HUES48 (cell line): ENCODE data around the gene GALNTL6.

Experiments used
- H3K27ac ChIP-seq: one replicate; pipeline ENCODE4 v1.7.0; 2013; ENCODE audit warnings: low read depth, low read length, inconsistent platforms
- H3K27me3 ChIP-seq: 2 replicates; pipeline ENCODE4 v1.6.1; 2013; ENCODE audit warnings: mild to moderate bottlenecking, low read length; ENCODE audit not compliant: control insufficient read depth, insufficient read depth
- H3K36me3 ChIP-seq: 2 replicates; pipeline ENCODE4 v1.6.1; 2013; ENCODE audit warnings: low read length; ENCODE audit not compliant: control insufficient read depth, insufficient read depth
- H3K4me1 ChIP-seq: 2 replicates; pipeline ENCODE4 v1.6.1; 2013; ENCODE audit warnings: mild to moderate bottlenecking, low read length; ENCODE audit not compliant: control insufficient read depth, insufficient read depth
- H3K4me3 ChIP-seq: 2 replicates; pipeline ENCODE4 v1.5.1; 2013; ENCODE audit warnings: mild to moderate bottlenecking, low read depth, low read length
- H3K9ac ChIP-seq: 2 replicates; pipeline ENCODE4 v1.6.1; 2013; ENCODE audit warnings: mild to moderate bottlenecking, low read depth, low read length, moderate library complexity
- H3K9me3 ChIP-seq: 2 replicates; pipeline ENCODE4 v1.6.1; 2013; ENCODE audit warnings: low read length; ENCODE audit not compliant: control insufficient read depth, insufficient read depth

GALNTL6 gene

DNA sequence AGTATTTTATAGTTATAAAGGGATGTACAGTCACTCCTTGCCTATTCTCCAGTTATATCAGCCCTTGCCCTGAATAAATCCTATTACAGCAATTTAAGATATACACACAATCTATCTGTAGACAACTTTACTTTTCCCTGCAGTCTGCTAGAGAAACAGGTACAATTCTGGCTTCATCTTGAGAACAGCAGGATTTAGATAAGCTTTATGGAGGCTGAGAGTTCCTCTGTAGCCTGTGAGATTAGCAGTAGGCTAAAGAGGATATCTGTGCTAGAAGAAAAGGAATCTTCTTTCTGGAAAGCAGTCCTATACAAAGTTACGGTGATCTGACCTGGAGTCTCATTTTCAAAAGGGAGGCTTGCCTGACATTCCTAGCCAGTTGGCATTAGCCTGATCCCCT is 290.3 kb downstream of the GALNTL6 start:
- Histone ChIP-seq H3K9me3 (no peaks in the 10 kb centered on the region), H3K4me3 (no peak overlapping the region), H3K9ac (no peak overlapping the region), H3K4me1 (no peaks in the 10 kb centered on the region), H3K27me3 (no peaks in the 10 kb centered on the region), H3K36me3 (no peaks in the 10 kb centered on the region), H3K27ac (no peak overlapping the region)

DNA sequence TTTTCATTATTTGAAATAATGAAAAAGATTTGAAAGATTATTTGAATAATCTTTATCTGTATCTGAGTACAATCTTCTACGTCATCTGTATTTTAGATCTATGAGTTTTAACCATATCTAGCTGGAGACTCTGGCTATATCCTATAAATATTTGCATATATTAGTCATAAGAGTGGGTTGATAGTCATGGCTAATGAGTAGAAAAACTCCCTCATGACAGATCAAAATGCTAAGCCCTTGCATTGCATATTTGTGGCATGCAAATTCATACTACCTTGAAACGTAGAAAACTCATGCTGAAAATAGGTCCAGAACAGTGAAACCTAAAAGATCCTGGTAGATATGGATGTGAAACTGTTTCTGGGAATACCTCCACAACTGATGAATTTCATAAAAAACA is 291.3 kb downstream of the GALNTL6 start:
- no peaks in the 10 kb centered on the region for H3K36me3 ChIP-seq
- H3K9me3 ChIP-seq = no peaks in the 10 kb centered on the region
- H3K9ac ChIP-seq = no peak overlapping the region
- H3K27me3 ChIP-seq = no peaks in the 10 kb centered on the region
- no peak overlapping the region for H3K27ac ChIP-seq
- H3K4me1 ChIP-seq = no peaks in the 10 kb centered on the region
- no peak overlapping the region for H3K4me3 ChIP-seq

DNA sequence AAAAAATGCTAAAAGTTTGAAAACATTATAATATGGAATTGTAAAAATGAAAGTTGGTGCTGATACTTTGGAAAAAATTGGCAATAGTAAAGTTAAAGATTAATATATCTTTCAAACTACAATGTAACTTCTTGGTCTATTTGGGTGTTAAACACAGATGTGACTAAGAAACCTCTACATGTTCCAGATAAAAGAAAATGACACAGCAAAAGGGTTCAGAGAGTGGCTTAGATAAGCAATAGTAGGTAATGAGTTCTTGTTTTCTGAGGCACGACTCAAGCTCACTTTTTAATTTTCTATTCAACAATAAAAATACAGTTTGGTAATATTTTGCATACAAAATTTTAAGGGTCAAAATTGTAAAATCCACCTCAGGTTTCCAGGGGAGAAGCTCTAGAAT is 292.7 kb downstream of the GALNTL6 start:
- Histone ChIP-seq H3K4me3 (no peak overlapping the region), H3K27ac (no peak overlapping the region), H3K27me3 (no peaks in the 10 kb centered on the region), H3K9ac (no peak overlapping the region), H3K9me3 (no peaks in the 10 kb centered on the region), H3K4me1 (no peaks in the 10 kb centered on the region), H3K36me3 (no peaks in the 10 kb centered on the region)

DNA sequence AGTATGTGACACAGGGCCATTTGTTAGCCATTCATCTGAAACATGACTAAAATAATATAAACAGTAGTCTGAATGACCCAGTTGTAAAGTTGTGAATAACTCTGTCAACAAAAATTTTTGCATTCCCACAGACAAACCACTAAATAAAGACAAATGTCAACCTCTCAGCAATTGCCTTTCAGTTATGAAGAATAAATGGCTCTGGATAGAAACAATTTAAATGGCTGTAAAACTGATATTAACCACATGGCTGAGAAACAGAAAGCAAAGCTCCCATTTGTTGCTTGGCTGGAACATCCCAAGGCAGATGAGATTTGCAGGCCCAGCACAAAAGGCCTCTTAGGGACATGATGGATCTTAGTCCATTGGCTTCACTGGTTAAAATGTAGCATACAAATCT is 296.3 kb downstream of the GALNTL6 start:
- Histone ChIP-seq H3K27me3 (no peaks in the 10 kb centered on the region), H3K36me3 (no peaks in the 10 kb centered on the region), H3K27ac (no peak overlapping the region), H3K9me3 (no peaks in the 10 kb centered on the region), H3K4me3 (no peak overlapping the region), H3K9ac (no peak overlapping the region), H3K4me1 (no peaks in the 10 kb centered on the region)

DNA sequence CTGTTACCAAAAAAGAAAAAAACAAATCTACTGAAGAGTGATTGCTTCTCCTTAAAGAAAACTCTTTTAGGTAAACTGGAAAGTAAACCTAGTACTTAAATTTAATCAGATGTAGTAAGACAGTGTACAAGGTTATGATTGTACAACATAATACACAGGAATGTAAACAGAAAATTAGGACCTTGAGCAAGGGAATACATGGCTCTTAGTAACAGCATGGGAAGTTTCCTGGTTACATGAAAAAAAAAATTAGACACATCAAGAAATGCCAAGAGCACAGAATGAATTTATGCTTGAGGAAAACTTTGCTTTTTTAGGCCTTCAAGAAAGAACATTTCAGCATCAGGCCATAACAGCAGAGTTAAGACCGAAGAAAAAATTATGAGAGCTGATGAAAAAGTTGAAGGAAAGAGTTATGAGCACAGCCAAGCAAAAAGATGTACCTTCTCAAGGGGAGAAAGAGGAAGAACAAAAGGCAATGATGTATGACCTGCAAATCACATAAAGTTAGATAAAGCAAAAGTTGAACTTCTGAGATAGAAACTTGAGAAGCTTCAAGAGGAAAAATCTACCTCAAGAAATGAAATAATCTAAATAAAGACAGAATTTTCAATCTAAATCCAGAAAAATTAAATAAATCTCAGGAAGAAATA is 311.6 kb downstream of the GALNTL6 start:
- Histone ChIP-seq H3K27me3 (no peaks in the 10 kb centered on the region), H3K36me3 (no peaks in the 10 kb centered on the region), H3K4me3 (no peak overlapping the region), H3K27ac (no peak overlapping the region), H3K9ac (no peak overlapping the region), H3K4me1 (no peaks in the 10 kb centered on the region), H3K9me3 (no peaks in the 10 kb centered on the region)

DNA sequence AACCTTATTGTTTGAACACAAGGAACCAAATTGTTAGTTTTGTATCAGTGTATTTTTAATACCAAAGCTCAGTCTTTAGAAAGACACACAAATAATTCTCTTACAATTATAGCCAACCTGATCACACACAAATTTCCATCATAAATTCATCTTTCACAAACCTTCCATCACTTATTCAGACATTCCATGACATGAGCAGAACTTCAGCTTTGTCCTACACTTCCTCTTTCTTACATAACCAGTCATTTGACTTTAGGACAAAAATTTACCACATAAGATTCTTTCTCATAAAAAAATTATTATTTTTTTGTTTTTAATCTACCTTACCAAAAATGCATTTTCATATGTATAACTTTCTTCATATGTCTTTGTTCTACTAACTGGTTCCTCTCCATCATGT is 312.2 kb downstream of the GALNTL6 start:
- Histone ChIP-seq H3K36me3 (no peaks in the 10 kb centered on the region), H3K9me3 (no peaks in the 10 kb centered on the region), H3K27ac (no peak overlapping the region), H3K27me3 (no peaks in the 10 kb centered on the region), H3K4me3 (no peak overlapping the region), H3K4me1 (no peaks in the 10 kb centered on the region), H3K9ac (no peak overlapping the region)

DNA sequence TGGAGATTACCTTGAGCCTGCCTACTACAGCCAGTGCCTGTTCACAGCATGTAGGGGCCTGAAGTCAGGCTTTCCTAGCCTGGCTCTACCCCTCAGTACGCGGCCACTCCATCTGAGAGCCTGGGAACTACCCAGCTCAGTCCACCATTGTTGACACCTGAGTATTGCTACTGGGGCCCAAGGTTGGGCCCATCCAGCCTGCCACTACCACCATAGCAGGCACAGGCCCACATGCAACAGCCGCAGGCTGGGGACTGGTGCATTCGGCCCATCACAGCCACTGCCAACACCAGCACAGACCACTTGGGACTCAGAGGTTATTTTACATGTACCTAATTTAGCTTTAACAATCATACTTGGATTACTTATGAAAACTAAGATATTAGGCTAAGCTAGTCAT is 314.0 kb downstream of the GALNTL6 start:
- H3K27ac ChIP-seq = no peak overlapping the region
- H3K4me1 ChIP-seq = no peaks in the 10 kb centered on the region
- H3K36me3 ChIP-seq = no peaks in the 10 kb centered on the region
- H3K4me3 ChIP-seq = no peak overlapping the region
- H3K9ac ChIP-seq = no peak overlapping the region
- H3K27me3 ChIP-seq = no peaks in the 10 kb centered on the region
- no peaks in the 10 kb centered on the region for H3K9me3 ChIP-seq

DNA sequence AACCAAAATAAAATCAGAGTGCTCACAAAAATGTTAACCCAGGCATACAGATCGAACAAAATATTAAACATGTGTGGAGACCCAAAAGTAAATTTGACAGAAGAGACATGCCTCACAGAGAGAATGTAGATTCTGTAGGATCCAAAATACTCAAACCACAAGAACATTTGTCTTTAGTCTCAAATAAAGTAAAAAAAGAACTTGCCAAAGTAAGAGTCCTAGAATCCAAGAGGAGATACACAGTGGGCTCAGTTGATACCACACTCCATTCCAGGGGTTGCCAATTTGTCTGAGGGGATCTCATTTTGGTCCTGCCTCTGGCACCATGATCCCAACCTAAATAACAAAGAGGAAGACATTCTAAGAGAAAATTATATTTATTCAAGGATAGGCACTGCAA is 316.4 kb downstream of the GALNTL6 start:
- no peak overlapping the region for H3K9ac ChIP-seq
- H3K27ac ChIP-seq = no peak overlapping the region
- no peaks in the 10 kb centered on the region for H3K9me3 ChIP-seq
- no peaks in the 10 kb centered on the region for H3K4me1 ChIP-seq
- no peaks in the 10 kb centered on the region for H3K36me3 ChIP-seq
- no peaks in the 10 kb centered on the region for H3K27me3 ChIP-seq
- no peak overlapping the region for H3K4me3 ChIP-seq

DNA sequence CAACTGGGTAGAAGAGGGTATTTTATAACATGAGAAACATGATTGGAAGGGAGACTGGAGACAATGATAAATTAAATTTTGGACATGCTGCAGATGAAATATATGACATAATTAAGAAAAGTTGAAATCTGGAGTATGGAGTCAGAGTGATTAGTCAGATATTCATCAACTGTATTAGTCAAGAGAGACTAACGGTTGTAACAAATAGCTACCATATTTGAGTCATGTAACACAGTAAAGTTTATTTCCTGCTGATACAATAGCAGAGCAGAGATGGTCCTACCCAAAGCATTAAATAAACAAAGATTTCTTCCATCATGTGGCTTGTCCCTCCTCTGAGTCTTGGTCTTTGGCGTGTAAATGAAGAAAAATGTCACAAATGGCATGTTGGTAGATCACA is 321.3 kb downstream of the GALNTL6 start:
- Histone ChIP-seq H3K9me3 (no peaks in the 10 kb centered on the region), H3K36me3 (no peaks in the 10 kb centered on the region), H3K4me3 (no peak overlapping the region), H3K27ac (no peak overlapping the region), H3K9ac (no peak overlapping the region), H3K27me3 (no peaks in the 10 kb centered on the region), H3K4me1 (no peaks in the 10 kb centered on the region)

DNA sequence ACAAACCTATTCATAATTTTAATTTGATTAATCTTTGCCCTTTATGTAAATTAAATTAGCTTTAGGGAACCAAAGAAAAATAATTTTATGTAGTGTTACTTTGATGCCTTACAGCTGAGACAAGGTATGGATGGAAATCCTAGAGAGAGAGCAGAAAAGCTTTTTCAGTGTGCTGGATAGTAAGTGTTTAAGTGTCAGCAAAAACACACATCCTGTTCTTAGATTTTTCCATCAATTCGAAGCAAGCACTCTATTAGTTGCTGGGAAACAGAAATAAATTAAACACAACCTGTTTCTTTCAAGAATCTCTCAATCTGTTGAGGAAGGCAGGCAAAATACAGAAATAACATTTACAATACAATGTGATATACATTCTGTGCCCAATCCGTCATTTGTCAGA is 327.8 kb downstream of the GALNTL6 start:
- no peaks in the 10 kb centered on the region for H3K36me3 ChIP-seq
- H3K27ac ChIP-seq = no peak overlapping the region
- no peaks in the 10 kb centered on the region for H3K4me1 ChIP-seq
- no peak overlapping the region for H3K9ac ChIP-seq
- no peaks in the 10 kb centered on the region for H3K9me3 ChIP-seq
- no peak overlapping the region for H3K4me3 ChIP-seq
- no peaks in the 10 kb centered on the region for H3K27me3 ChIP-seq

DNA sequence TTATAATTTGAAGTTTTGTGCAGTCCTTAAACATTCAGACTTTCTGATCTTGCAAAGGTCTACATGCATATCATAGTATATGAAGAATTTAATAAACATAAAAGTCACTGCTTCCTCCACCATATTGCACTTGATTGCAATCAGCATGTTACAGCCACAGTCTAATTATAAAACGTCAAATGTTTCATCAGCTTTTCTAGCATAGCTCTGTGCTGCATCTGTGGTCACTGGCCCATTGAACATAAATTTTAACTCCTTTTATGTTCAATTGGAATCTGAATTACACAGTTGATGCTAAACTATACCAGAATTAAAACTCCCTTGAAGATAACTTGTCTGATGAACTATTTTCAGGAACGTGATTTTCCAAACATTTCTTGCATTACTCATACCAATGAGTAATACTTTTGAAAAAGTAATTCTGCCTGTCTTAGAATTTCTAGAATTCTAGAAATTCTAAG is 329.1 kb downstream of the GALNTL6 start:
- no peak overlapping the region for H3K9ac ChIP-seq
- H3K4me3 ChIP-seq = no peak overlapping the region
- H3K27ac ChIP-seq = no peak overlapping the region
- no peaks in the 10 kb centered on the region for H3K9me3 ChIP-seq
- H3K27me3 ChIP-seq = no peaks in the 10 kb centered on the region
- no peaks in the 10 kb centered on the region for H3K4me1 ChIP-seq
- no peaks in the 10 kb centered on the region for H3K36me3 ChIP-seq
